K562 (cell line): Measurements from ENCODE around the gene RNFT2. TPM values are rescaled to one million over a fixed set of nuclear protein-coding genes. Genes with fewer than 3 reads are reported as not detected.

Source experiments
- ATAC-seq: fragments of 200-7000 bp; cut with Tn5 transposase; 3 replicates; pipeline ENCODE4 v1.9.1; 2020; ENCODE audit warnings: moderate library complexity
- BruUV-seq: library from RNA; stranded (reverse); fragments of 400-500 nt; replicated peaks from 2 replicates; lab custom pipeline; 2021; lab: Mats Ljungman, UMichigan
- CTCF ChIA-PET: fragments of 300-600 bp; formaldehyde crosslinking; extraction: SDS; loops from one replicate; lab custom pipeline; 2021; ENCODE audit warnings: low intra/inter-chr PET ratio; lab: Yijun Ruan, JAX
- POLR2A ChIA-PET: fragments of 300-600, 350-650 bp; sonication (Branson Sonifier 250); formaldehyde crosslinking; extraction: SDS; loops from one replicate; lab custom pipeline; 2021; ENCODE audit warnings: antibody characterized with exemption, inconsistent platforms; lab: Yijun Ruan, JAX
- DNase-seq, 4 experiments: peaks; one replicate each; pipeline versions ENCODE4 v3.0.0 to v3.0.0-alpha.2; 2011 to 2018; ENCODE audit warnings: low spot score in 3 of 4, mixed read lengths in 3 of 4; ENCODE audit errors: extremely low read depth in 1 of 4
- FAIRE-seq: peaks from 2 replicates; lab custom pipeline; 2011; peaks lifted over from hg19 to GRCh38; lab: Jason Lieb, UNC
- H2AFZ ChIP-seq: 2 replicates; pipeline ENCODE4 v1.6.0; 2011; ENCODE audit warnings: low read depth, low read length, control low read depth, inconsistent platforms
- H3K27ac ChIP-seq: fragments of 200-600 bp; 3 replicates; pipeline ENCODE4 v1.8.0; 2011; ENCODE audit warnings: low read depth, mild to moderate bottlenecking, control low read depth, inconsistent platforms, low read length, moderate library complexity, mixed read lengths; ENCODE audit errors: extremely low read depth
- H3K27me3 ChIP-seq, 2 experiments: fragments of 300-600 bp in 1 of 2; 2 replicates in 1 of 2; 3 replicates in 1 of 2; pipeline versions ENCODE4 v1.6.0 to v1.8.0; 2011; ENCODE audit warnings: inconsistent platforms in 2 of 2, low read length in 2 of 2, mild to moderate bottlenecking in 1 of 2, mixed read lengths in 1 of 2, moderate library complexity in 1 of 2; ENCODE audit not compliant: control insufficient read depth in 2 of 2, insufficient read depth in 2 of 2
- H3K36me3 ChIP-seq: fragments of 300-600 bp; 3 replicates; pipeline ENCODE4 v1.8.0; 2011; ENCODE audit warnings: mild to moderate bottlenecking, low read length, inconsistent platforms; ENCODE audit not compliant: control insufficient read depth, insufficient read depth
- H3K4me1 ChIP-seq, 2 experiments: fragments of 200-600 bp in 1 of 2; replicated peaks in 1 of 2; 2 replicates in 1 of 2; 3 replicates in 1 of 2; pipeline versions ENCODE4 v1.5.1 to v1.8.0; 2011; ENCODE audit warnings: inconsistent platforms in 2 of 2, low read length in 2 of 2, mild to moderate bottlenecking in 1 of 2, mixed read lengths in 1 of 2, moderate library complexity in 1 of 2; ENCODE audit not compliant: control insufficient read depth in 2 of 2, insufficient read depth in 2 of 2
- H3K4me2 ChIP-seq: 2 replicates; pipeline ENCODE4 v1.6.1; 2011; ENCODE audit warnings: low read length, control low read depth, inconsistent platforms, mixed read lengths; ENCODE audit not compliant: insufficient read depth
- H3K4me3 ChIP-seq: fragments of 200-600 bp; sonication (generic), shearing (Covaris generic); 2 replicates; pipeline ENCODE4 v1.5.1; 2016; ENCODE audit warnings: control low read depth, inconsistent platforms
- H3K79me2 ChIP-seq: fragments of 200-600 bp; 3 replicates; pipeline ENCODE4 v1.8.0; 2011; ENCODE audit warnings: low read length, inconsistent platforms; ENCODE audit not compliant: control insufficient read depth, insufficient read depth
- H3K9ac ChIP-seq, 2 experiments: 2 replicates each; pipeline versions ENCODE4 v1.6.0 to v1.6.1; 2011; ENCODE audit warnings: low read depth in 2 of 2, low read length in 2 of 2, control low read depth in 1 of 2, inconsistent platforms in 1 of 2, mild to moderate bottlenecking in 1 of 2, mixed read lengths in 1 of 2; ENCODE audit not compliant: insufficient read depth in 1 of 2
- H3K9me1 ChIP-seq: one replicate; pipeline ENCODE4 v1.6.0; 2011; ENCODE audit warnings: inconsistent platforms, mild to moderate bottlenecking, low read length, moderate library complexity; ENCODE audit not compliant: control insufficient read depth, insufficient read depth
- H3K9me3 ChIP-seq: replicated peaks from 2 replicates; pipeline ENCODE4 v1.5.1; 2011; ENCODE audit warnings: low read depth, low read length, inconsistent platforms; ENCODE audit not compliant: control insufficient read depth, insufficient read depth
- H4K20me1 ChIP-seq: replicated peaks from 2 replicates; pipeline ENCODE4 v1.6.1; 2011; ENCODE audit warnings: low read length, inconsistent platforms, mixed read lengths; ENCODE audit not compliant: control insufficient read depth, insufficient read depth
- CHCHD3 ChIP-seq: fragments of 250-450 bp; sonication (Bioruptor Pico); IDR thresholded peaks from 2 replicates; pipeline ENCODE4 v2.1.2; 2022; ENCODE audit warnings: mild to moderate bottlenecking
- FOXJ3 ChIP-seq: sonication (generic); formaldehyde crosslinking; IDR thresholded peaks from 2 replicates; pipeline ENCODE4 v1.4.0; 2020; ENCODE audit warnings: mild to moderate bottlenecking, missing genetic modification reagents
- NCOA2 ChIP-seq, 2 experiments: fragments of 450-650 bp; IDR thresholded peaks; 2 replicates each; pipeline ENCODE4 v1.6.1; 2018; ENCODE audit warnings: mild to moderate bottlenecking in 2 of 2, moderate library complexity in 1 of 2; ENCODE audit not compliant: partially characterized antibody in 2 of 2
- NR2F6 ChIP-seq: fragments of 450-650 bp; formaldehyde crosslinking; IDR thresholded peaks from 2 replicates; pipeline ENCODE4 v1.4.0; 2020; ENCODE audit warnings: mild to moderate bottlenecking
- NRF1 ChIP-seq, 2 experiments: fragments of 450-650 bp; IDR thresholded peaks in 1 of 2; conservative IDR thresholded peaks in 1 of 2; 2 replicates each; pipeline ENCODE4 v1.6.1; 2014; ENCODE audit warnings: mild to moderate bottlenecking in 2 of 2
- SP1 ChIP-seq: sonication (generic); formaldehyde crosslinking; IDR thresholded peaks from 2 replicates; pipeline ENCODE4 v1.8.1; 2022; ENCODE audit warnings: mild to moderate bottlenecking, missing genetic modification reagents
- ZNF133 ChIP-seq: fragments of 250-450 bp; sonication (Bioruptor Pico); IDR thresholded peaks from 2 replicates; pipeline ENCODE4 v1.4.0; 2020; ENCODE audit warnings: mild to moderate bottlenecking
- ZNF239 ChIP-seq: fragments of 250-450 bp; sonication (Bioruptor Pico); IDR thresholded peaks from 2 replicates; pipeline ENCODE4 v1.4.0; 2020; ENCODE audit warnings: mild to moderate bottlenecking
- ZNF583 ChIP-seq: fragments of 250-450 bp; sonication (Bioruptor Pico); IDR thresholded peaks from 2 replicates; pipeline ENCODE4 v1.4.0; 2020
- ZNF589 ChIP-seq: fragments of 200-800 bp; sonication (Bioruptor generic); IDR thresholded peaks from 2 replicates; pipeline ENCODE4 v1.6.1; 2016; ENCODE audit warnings: low read depth, missing genetic modification characterization, missing compliant biosample characterization
- ZSCAN32 ChIP-seq: fragments of 450-650 bp; formaldehyde crosslinking; IDR thresholded peaks from 2 replicates; pipeline ENCODE4 v1.4.0; 2020; ENCODE audit warnings: mild to moderate bottlenecking, moderate library complexity
- WGBS: fragments of 100-300 bp; shearing (Covaris generic); methylation state at CpG from one replicate; pipeline ENCODE4 v1.1.6; 2016; ENCODE audit warnings: low coverage, mixed read lengths; ENCODE audit not compliant: insufficient coverage; ENCODE audit errors: missing lambda C conversion rate; 5-methylcytosine and 5-hydroxymethylcytosine counted together
- in situ Hi-C: fragments of 300-500 bp; cut with MboI; formaldehyde crosslinking; loops from 4 replicates; pipeline ENCODE4 v1.15.0; 2018; ENCODE audit warnings: inconsistent platforms, mixed read lengths
- intact Hi-C: fragments of 100-400 bp; cut with micrococcal nuclease; formaldehyde crosslinking; loops from 2 replicates; pipeline ENCODE4 v1.14.2; 2022
- polyA plus RNA-seq, 8 experiments: library from polyadenylated mRNA; depleted of rRNA in 4 of 8; stranded (reverse) in 5 of 8; unstranded in 3 of 8; fragments of >200 nt; fragmentation: Nextera tagmentation in 2 of 8; fragmentation: Illumina TruSeq in 1 of 8; extraction: Ambion mirVana in 2 of 8; extraction: Trizol in 1 of 8; gene quantifications; 2 replicates each; pipeline versions ENCODE4 v1.2.1 to v1.2.3, GENCODE V29; 2011 to 2014; ENCODE audit warnings: inconsistent platforms in 1 of 8, missing spikeins in 1 of 8
- total RNA-seq, 7 experiments: library from RNA; depleted of rRNA in 6 of 7; stranded (reverse); fragments of >200 nt in 6 of 7; fragmentation: Illumina TruSeq in 2 of 7; extraction: Trizol in 2 of 7; gene quantifications; 2 replicates each; pipeline versions ENCODE4 v1.2.1 to v1.2.3, GENCODE V29; 2011 to 2021; ENCODE audit warnings: low replicate concordance in 1 of 7
- TF ChIP-seq, protein P1 (sequence below), 2 experiments: IDR thresholded peaks; 2 replicates each; pipeline ENCODE4 v1.6.1; 2011; ENCODE audit warnings: borderline replicate concordance in 1 of 2, control low read depth in 1 of 2, low read depth in 1 of 2, low read length in 1 of 2, mild to moderate bottlenecking in 1 of 2, mixed read lengths in 1 of 2, moderate library complexity in 1 of 2; ENCODE audit not compliant: insufficient read depth in 1 of 2, insufficient read length in 1 of 2, poor library complexity in 1 of 2, severe bottlenecking in 1 of 2; ENCODE audit errors: extremely low read depth in 1 of 2
- TF ChIP-seq, protein P2 (sequence below): sonication (generic); formaldehyde crosslinking; IDR thresholded peaks from 2 replicates; pipeline ENCODE4 v1.8.0; 2022; ENCODE audit warnings: mild to moderate bottlenecking, missing genetic modification reagents
- TF ChIP-seq, protein P3 (sequence below): fragments of 200-400 bp; formaldehyde crosslinking; IDR thresholded peaks from 2 replicates; pipeline ENCODE4 v1.6.1; 2017; ENCODE audit warnings: mild to moderate bottlenecking, low read depth, low read length, moderate library complexity

Gene RNFT2
- total and polyA plus RNA-seq, 9 of the 15 experiments (the other 6 are each of a cell fraction or from before 2014, with no cell fraction given) = 3.6 to 26.3 (median 9.5) TPM

DNA sequence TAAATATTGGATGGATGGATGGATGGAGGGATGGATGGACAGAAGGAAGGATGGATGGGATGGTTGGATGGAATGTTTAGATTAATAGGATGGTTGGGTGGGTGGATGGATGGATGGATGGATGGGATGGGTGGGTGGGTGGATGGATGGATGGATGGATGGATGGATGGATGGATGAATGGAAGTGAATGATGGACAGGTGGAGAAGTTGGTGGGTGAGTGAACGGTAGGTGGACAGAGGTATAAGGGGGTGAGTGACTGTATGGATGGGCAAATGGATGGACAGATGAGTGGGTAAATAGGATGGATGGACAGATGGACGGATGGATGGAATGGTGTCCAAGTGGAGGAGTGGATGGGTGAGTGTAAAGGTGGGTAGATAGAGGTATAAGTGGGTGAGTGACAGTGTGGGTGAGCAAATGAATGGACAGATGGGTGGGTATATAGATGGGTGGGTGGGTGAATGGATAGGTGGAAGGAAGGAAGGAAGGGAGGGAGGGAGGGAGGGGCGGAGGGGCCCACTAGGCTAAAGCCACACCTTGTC is 101.2 kb downstream of the RNFT2 start:
- no peaks in the 10 kb centered on the region for H3K79me2 ChIP-seq
- no peak for DNase-seq
- no peak overlapping the region for H3K9ac ChIP-seq
- H2AFZ ChIP-seq = no peak overlapping the region
- TF ChIP-seq ZNF133 (CRISPR knock-in tag) = no peak
- TF ChIP-seq CHCHD3 (CRISPR knock-in tag) = no peak
- no peak for TF ChIP-seq ZSCAN32
- TF ChIP-seq SP1 = no peak
- TF ChIP-seq, protein P1, sequence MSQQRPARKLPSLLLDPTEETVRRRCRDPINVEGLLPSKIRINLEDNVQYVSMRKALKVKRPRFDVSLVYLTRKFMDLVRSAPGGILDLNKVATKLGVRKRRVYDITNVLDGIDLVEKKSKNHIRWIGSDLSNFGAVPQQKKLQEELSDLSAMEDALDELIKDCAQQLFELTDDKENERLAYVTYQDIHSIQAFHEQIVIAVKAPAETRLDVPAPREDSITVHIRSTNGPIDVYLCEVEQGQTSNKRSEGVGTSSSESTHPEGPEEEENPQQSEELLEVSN (IDR thresholded peaks at IDR 0.05; ENCODE audit: borderline replicate concordance in 1 of 2, extremely low read depth in 1 of 2, insufficient read depth in 1 of 2, insufficient read length in 1 of 2, low read depth in 1 of 2, low read length in 1 of 2, poor library complexity in 1 of 2, severe bottlenecking in 1 of 2) = no peak
- TF ChIP-seq, protein P2, sequence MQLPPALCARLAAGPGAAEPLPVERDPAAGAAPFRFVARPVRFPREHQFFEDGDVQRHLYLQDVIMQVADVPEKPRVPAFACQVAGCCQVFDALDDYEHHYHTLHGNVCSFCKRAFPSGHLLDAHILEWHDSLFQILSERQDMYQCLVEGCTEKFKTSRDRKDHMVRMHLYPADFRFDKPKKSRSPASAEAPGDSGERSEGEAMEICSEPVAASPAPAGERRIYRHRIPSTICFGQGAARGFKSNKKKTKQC (CRISPR knock-in tag) = no peak
- TF ChIP-seq ZNF583 (CRISPR knock-in tag) = no peak
- no peak for TF ChIP-seq ZNF239 (CRISPR knock-in tag)
- TF ChIP-seq FOXJ3 (CRISPR knock-in tag) = no peak
- no peak for TF ChIP-seq ZNF589 (CRISPR knock-in tag)
- TF ChIP-seq, protein P3, sequence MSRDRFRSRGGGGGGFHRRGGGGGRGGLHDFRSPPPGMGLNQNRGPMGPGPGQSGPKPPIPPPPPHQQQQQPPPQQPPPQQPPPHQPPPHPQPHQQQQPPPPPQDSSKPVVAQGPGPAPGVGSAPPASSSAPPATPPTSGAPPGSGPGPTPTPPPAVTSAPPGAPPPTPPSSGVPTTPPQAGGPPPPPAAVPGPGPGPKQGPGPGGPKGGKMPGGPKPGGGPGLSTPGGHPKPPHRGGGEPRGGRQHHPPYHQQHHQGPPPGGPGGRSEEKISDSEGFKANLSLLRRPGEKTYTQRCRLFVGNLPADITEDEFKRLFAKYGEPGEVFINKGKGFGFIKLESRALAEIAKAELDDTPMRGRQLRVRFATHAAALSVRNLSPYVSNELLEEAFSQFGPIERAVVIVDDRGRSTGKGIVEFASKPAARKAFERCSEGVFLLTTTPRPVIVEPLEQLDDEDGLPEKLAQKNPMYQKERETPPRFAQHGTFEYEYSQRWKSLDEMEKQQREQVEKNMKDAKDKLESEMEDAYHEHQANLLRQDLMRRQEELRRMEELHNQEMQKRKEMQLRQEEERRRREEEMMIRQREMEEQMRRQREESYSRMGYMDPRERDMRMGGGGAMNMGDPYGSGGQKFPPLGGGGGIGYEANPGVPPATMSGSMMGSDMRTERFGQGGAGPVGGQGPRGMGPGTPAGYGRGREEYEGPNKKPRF = no peak
- TF ChIP-seq NRF1 (conservative IDR thresholded peaks at IDR 0.05 in 1 of 2, IDR thresholded peaks at IDR 0.05 in 1 of 2) = no peak
- TF ChIP-seq NR2F6 = no peak
- TF ChIP-seq NCOA2 (IDR thresholded peaks at IDR 0.05; ENCODE audit: partially characterized antibody in 2 of 2) = no peak
- H3K36me3 ChIP-seq = peaks cover 6% of the 10 kb centered on the region; the same call in 1 of the 3 replicates
- H3K4me1 ChIP-seq = no peaks in the 10 kb centered on the region
- no peaks in the 10 kb centered on the region for H4K20me1 ChIP-seq
- H3K9me1 ChIP-seq = no peaks in the 10 kb centered on the region
- H3K4me2 ChIP-seq = no peak overlapping the region
- no peak for ATAC-seq
- BruUV-seq = no TSS peak
- in situ Hi-C loops (no loop called here), intact Hi-C loops (no loop called here)
- H3K4me3 ChIP-seq = no peak overlapping the region
- no peak for FAIRE-seq
- ChIA-PET POLR2A (no interaction called here), CTCF (no interaction called here)
- no peaks in the 10 kb centered on the region for H3K27me3 ChIP-seq
- no peaks in the 10 kb centered on the region for H3K9me3 ChIP-seq
- H3K27ac ChIP-seq = no peak overlapping the region
- WGBS = 8% methylated on average over 1 of the region's 3 CpGs
